H1 (cell line): ENCODE data around the gene PHF14. TPM values are rescaled to one million over a fixed set of nuclear protein-coding genes. Genes with fewer than 3 reads are reported as not detected.
A peak's percentile ranks its signal among the peaks of the same experiment; 100 is the strongest.

Experiments
- ASH2L ChIP-seq: fragments of 200-600, 300-600 bp; sonication (generic); IDR thresholded peaks from one replicate; pipeline ENCODE4 v1.7.1; 2017; ENCODE audit warnings: low read length
- ATF3 ChIP-seq: IDR thresholded peaks from 2 replicates; pipeline ENCODE4 v1.6.1; 2011; ENCODE audit warnings: low read depth, mild to moderate bottlenecking, low read length; ENCODE audit not compliant: insufficient read depth
- BCL11A ChIP-seq, 2 experiments: IDR thresholded peaks; one replicate each; pipeline ENCODE4 v1.6.1; 2011; ENCODE audit warnings: low read depth in 2 of 2, low read length in 2 of 2, mild to moderate bottlenecking in 2 of 2
- BRCA1 ChIP-seq: IDR thresholded peaks from 2 replicates; pipeline ENCODE4 v1.6.1; 2012; ENCODE audit warnings: low read depth, low read length, improper control_type of control experiment
- CHD1 ChIP-seq: IDR thresholded peaks from 2 replicates; pipeline ENCODE4 v1.6.1; 2012; ENCODE audit warnings: low read depth, low read length, improper control_type of control experiment
- E2F6 ChIP-seq: IDR thresholded peaks from 2 replicates; pipeline ENCODE4 v1.6.1; 2012; ENCODE audit warnings: inconsistent platforms
- EGR1 ChIP-seq: IDR thresholded peaks from 2 replicates; pipeline ENCODE4 v1.6.1; 2011; ENCODE audit warnings: low read depth, low read length, borderline replicate concordance
- HDAC2 ChIP-seq, 2 experiments: fragments of 300-600 bp in 1 of 2; sonication (generic) in 1 of 2; IDR thresholded peaks; 2 replicates each; pipeline ENCODE4 v1.6.1; 2011 to 2012; ENCODE audit warnings: low read depth in 2 of 2, low read length in 2 of 2, mild to moderate bottlenecking in 2 of 2, moderate library complexity in 2 of 2, borderline replicate concordance in 1 of 2, inconsistent platforms in 1 of 2
- JUND ChIP-seq: IDR thresholded peaks from 2 replicates; pipeline ENCODE4 v1.6.1; 2011; ENCODE audit warnings: mild to moderate bottlenecking, improper control_type of control experiment, low read length
- KDM1A ChIP-seq: fragments of 200-600, 300-600 bp; sonication (generic); IDR thresholded peaks from 2 replicates; pipeline ENCODE4 v1.7.1; 2016; ENCODE audit warnings: mild to moderate bottlenecking, low read length, borderline replicate concordance
- MAFK ChIP-seq: IDR thresholded peaks from 2 replicates; pipeline ENCODE4 v1.6.1; 2012; ENCODE audit warnings: low read depth, mild to moderate bottlenecking, improper control_type of control experiment, low read length
- NANOG ChIP-seq: IDR thresholded peaks from 2 replicates; pipeline ENCODE4 v1.6.1; 2011; ENCODE audit warnings: low read length, low read depth, mild to moderate bottlenecking, inconsistent platforms; ENCODE audit not compliant: insufficient read depth, poor library complexity, severe bottlenecking
- POLR2A ChIP-seq, 2 experiments: IDR thresholded peaks; 1 replicate in 1 of 2; 2 replicates in 1 of 2; pipeline ENCODE4 v1.6.1; 2011; ENCODE audit warnings: low read depth in 2 of 2, low read length in 2 of 2, mild to moderate bottlenecking in 2 of 2; ENCODE audit errors: control extremely low read depth in 1 of 2
- RXRA ChIP-seq: IDR thresholded peaks from 2 replicates; pipeline ENCODE4 v1.6.1; 2011; ENCODE audit warnings: low read depth, mild to moderate bottlenecking, low read length, moderate library complexity; ENCODE audit not compliant: insufficient read depth
- SP1 ChIP-seq: IDR thresholded peaks from 2 replicates; pipeline ENCODE4 v1.6.1; 2011; ENCODE audit warnings: low read depth, low read length
- SRF ChIP-seq: IDR thresholded peaks from 2 replicates; pipeline ENCODE4 v1.6.1; 2011; ENCODE audit warnings: mild to moderate bottlenecking, low read depth, low read length, moderate library complexity
- TBP ChIP-seq: IDR thresholded peaks from 2 replicates; pipeline ENCODE4 v1.6.1; 2011; ENCODE audit warnings: low read depth, low read length, improper control_type of control experiment
- TEAD4 ChIP-seq: IDR thresholded peaks from 2 replicates; pipeline ENCODE4 v1.6.1; 2012; ENCODE audit warnings: low read depth, low read length, inconsistent platforms, mixed read lengths
- polyA plus RNA-seq, 7 experiments: library from polyadenylated mRNA; depleted of rRNA in 3 of 7; stranded (reverse) in 5 of 7; unstranded in 2 of 7; fragments of >200 nt in 5 of 7; fragments of 200-250 nt in 2 of 7; gene quantifications; 1 replicate in 5 of 7; 2 replicates in 1 of 7; 4 replicates in 1 of 7; pipeline versions ENCODE4 v1.2.1 to v1.2.3, GENCODE V29; 2011 to 2013; ENCODE audit warnings: missing spikeins in 2 of 7, mixed read lengths in 2 of 7
- total RNA-seq: library from RNA; stranded (reverse); fragmentation: NEBNext Ultra II Directional; extraction: Animal tissue kit (Norgen Biotek cat#: 25700); gene quantifications from 2 replicates; pipeline ENCODE4 v1.2.1, GENCODE V29; 2021

The PHF14 gene
- total and polyA plus RNA-seq, 2 of the 8 experiments (the other 6 are each of a cell fraction or from before 2014, with no cell fraction given), result 17.9 to 70.6 TPM

GRCh38 chr7:10973061-10973941, at the start of gene PHF14 (continued):
- TF ChIP-seq SRF (no peak), NANOG (no peak), ATF3 (no peak), POLR2A (IDR thresholded peaks at IDR 0.05; ENCODE audit: control extremely low read depth in 1 of 2, low read depth in 2 of 2, low read length in 2 of 2) (peak; percentile 83 to 93), SP1 (peak; percentile 97), ASH2L (no peak), BRCA1 (no peak), RXRA (no peak), KDM1A (no peak), E2F6 (no peak), CHD1 (peak; percentile 78), TBP (peak; percentile 86), JUND (no peak), MAFK (no peak), TEAD4 (no peak), EGR1 (peak; percentile 99), HDAC2 (IDR thresholded peaks at IDR 0.05; ENCODE audit: borderline replicate concordance in 1 of 2, low read depth in 2 of 2, low read length in 2 of 2) (no peak), BCL11A (IDR thresholded peaks at IDR 0.05; ENCODE audit: low read depth in 2 of 2, low read length in 2 of 2) (no peak)
